ENCODE data around the gene LDLRAD3.

Gene LDLRAD3

GRCh38 chr11:36130401-36130800, 186.5 kb downstream of the LDLRAD3 start:
- no peak for DNase-seq (ENCODE audit: low read depth, low spot score)

GRCh38 chr11:36131721-36132397, 188.0 kb downstream of the LDLRAD3 start:
- DNase-seq (ENCODE audit: low read depth, low spot score): no peak

GRCh38 chr11:36132940-36133339, 189.1 kb downstream of the LDLRAD3 start:
- no peak for DNase-seq (ENCODE audit: low read depth, low spot score)

GRCh38 chr11:36135076-36135475, 191.2 kb downstream of the LDLRAD3 start:
- no peak for DNase-seq (ENCODE audit: low read depth, low spot score)

GRCh38 chr11:36139767-36140166, 195.9 kb downstream of the LDLRAD3 start:
- DNase-seq (ENCODE audit: low read depth, low spot score): no peak

GRCh38 chr11:36141196-36141953, 197.5 kb downstream of the LDLRAD3 start:
- no peak for DNase-seq (ENCODE audit: low read depth, low spot score)

- no peak for DNase-seq (ENCODE audit: low read depth, low spot score)
Observed at GRCh38 chr11:36141956-36142355, 198.1 kb downstream of the LDLRAD3 start.

- no peak for DNase-seq (ENCODE audit: low read depth, low spot score)
Observed at GRCh38 chr11:36142439-36142838, 198.6 kb downstream of the LDLRAD3 start.

GRCh38 chr11:36142879-36143278, 199.0 kb downstream of the LDLRAD3 start:
- no peak for DNase-seq (ENCODE audit: low read depth, low spot score)

GRCh38 chr11:36146437-36146836, 202.6 kb downstream of the LDLRAD3 start:
- no peak for DNase-seq (ENCODE audit: low read depth, low spot score)

GRCh38 chr11:36147491-36147890, 203.6 kb downstream of the LDLRAD3 start:
- no peak for DNase-seq (ENCODE audit: low read depth, low spot score)

- no peak for DNase-seq (ENCODE audit: low read depth, low spot score)
Observed at GRCh38 chr11:36148701-36149100, 204.8 kb downstream of the LDLRAD3 start.

GRCh38 chr11:36149538-36150242, 205.8 kb downstream of the LDLRAD3 start:
- no peak for DNase-seq (ENCODE audit: low read depth, low spot score)

GRCh38 chr11:36150986-36151385, 207.1 kb downstream of the LDLRAD3 start:
- no peak for DNase-seq (ENCODE audit: low read depth, low spot score)

- no peak for DNase-seq (ENCODE audit: low read depth, low spot score)
Observed at GRCh38 chr11:36151933-36152580, 208.2 kb downstream of the LDLRAD3 start.

- DNase-seq (ENCODE audit: low read depth, low spot score): no peak
Observed at GRCh38 chr11:36153551-36153950, 209.7 kb downstream of the LDLRAD3 start.

- DNase-seq (ENCODE audit: low read depth, low spot score): no peak
Observed at GRCh38 chr11:36155124-36155561, 211.3 kb downstream of the LDLRAD3 start.

- DNase-seq (ENCODE audit: low read depth, low spot score): no peak
Observed at GRCh38 chr11:36155770-36156160, 211.9 kb downstream of the LDLRAD3 start.

- no peak for DNase-seq (ENCODE audit: low read depth, low spot score)
Observed at GRCh38 chr11:36156161-36156816, 212.4 kb downstream of the LDLRAD3 start.

GRCh38 chr11:36156817-36157519, 213.1 kb downstream of the LDLRAD3 start:
- DNase-seq (ENCODE audit: low read depth, low spot score): no peak

GRCh38 chr11:36160091-36160490, 216.2 kb downstream of the LDLRAD3 start:
- DNase-seq (ENCODE audit: low read depth, low spot score): no peak
